ENCODE results near the gene FDXR. TPM values are rescaled to one million over a fixed set of nuclear protein-coding genes. Genes with fewer than 3 reads are reported as not detected.

Gene FDXR
- total and polyA plus RNA-seq, 9 donors = 11.1 to 50.8 (median 40.1) TPM

DNA sequence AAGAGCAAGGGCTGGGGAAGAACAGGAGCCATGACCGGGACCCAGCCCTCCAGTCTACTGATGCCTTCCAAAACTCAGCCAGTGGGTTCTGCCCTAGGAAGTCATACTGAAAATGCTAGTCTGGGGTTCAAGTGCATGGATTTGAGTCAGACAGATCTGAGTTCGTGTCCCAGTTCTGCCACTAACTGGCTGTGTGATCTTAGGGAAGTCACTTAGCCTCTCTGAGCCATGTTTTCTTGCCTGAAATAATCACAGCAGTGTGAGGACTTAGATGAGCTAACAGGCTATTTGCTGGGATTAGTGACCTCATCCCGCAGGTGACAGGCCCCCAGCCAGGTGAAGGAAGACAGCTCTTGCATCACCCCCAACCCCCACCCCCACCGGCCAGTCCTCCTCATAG, 17.5 kb downstream of the FDXR start:
- no peak overlapping the region for H3K4me3 ChIP-seq
- H3K4me1 ChIP-seq (ENCODE audit: insufficient read depth) = no peaks in the 10 kb centered on the region
- WGBS, 3 donors = 86 to 89% (median 87%) methylated on average over 4 of the region's 4 CpGs
- no peaks in the 10 kb centered on the region for H3K9me3 ChIP-seq
- intact Hi-C loops (cut with DNase I) = no loop called here
- no peak overlapping the region for H3K27ac ChIP-seq
- no peak for DNase-seq
- no peaks in the 10 kb centered on the region for H3K36me3 ChIP-seq
- TF ChIP-seq EP300 (IDR thresholded peaks at IDR 0.05) (no peak), POLR2A (IDR thresholded peaks at IDR 0.05) (no peak)
- TF ChIP-seq, protein P1, sequence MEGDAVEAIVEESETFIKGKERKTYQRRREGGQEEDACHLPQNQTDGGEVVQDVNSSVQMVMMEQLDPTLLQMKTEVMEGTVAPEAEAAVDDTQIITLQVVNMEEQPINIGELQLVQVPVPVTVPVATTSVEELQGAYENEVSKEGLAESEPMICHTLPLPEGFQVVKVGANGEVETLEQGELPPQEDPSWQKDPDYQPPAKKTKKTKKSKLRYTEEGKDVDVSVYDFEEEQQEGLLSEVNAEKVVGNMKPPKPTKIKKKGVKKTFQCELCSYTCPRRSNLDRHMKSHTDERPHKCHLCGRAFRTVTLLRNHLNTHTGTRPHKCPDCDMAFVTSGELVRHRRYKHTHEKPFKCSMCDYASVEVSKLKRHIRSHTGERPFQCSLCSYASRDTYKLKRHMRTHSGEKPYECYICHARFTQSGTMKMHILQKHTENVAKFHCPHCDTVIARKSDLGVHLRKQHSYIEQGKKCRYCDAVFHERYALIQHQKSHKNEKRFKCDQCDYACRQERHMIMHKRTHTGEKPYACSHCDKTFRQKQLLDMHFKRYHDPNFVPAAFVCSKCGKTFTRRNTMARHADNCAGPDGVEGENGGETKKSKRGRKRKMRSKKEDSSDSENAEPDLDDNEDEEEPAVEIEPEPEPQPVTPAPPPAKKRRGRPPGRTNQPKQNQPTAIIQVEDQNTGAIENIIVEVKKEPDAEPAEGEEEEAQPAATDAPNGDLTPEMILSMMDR (IDR thresholded peaks at IDR 0.05) = no peak
- peaks cover 12% of the 10 kb centered on the region for H3K27me3 ChIP-seq

DNA sequence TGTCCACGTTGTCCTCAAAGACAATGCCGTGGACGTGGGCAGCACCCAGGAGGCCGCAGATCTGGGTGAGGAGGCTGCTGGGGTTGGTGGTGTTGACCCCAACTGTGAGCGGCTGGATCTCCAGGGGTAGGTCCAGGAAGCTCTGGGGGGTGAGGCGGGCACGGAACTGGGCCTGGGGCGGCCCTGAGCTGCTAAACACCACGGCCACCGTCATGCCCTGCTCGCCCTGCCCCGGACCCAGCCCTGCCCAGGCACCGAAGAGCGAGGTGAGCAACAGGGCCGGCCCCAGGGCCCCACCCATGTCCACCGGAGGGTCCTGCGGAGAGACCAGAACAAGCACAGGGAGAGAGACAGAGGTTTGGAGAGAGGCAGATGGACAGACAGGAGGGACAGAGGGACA, 18.0 kb downstream of the FDXR start:
- Histone ChIP-seq H3K4me3 (no peak overlapping the region), H3K36me3 (no peaks in the 10 kb centered on the region), H3K27me3 (peaks cover 9% of the 10 kb centered on the region), H3K9me3 (no peaks in the 10 kb centered on the region), H3K27ac (no peak overlapping the region), H3K4me1 (ENCODE audit: insufficient read depth) (no peaks in the 10 kb centered on the region)
- intact Hi-C loops (cut with DNase I) = no loop called here
- no peak for TF ChIP-seq POLR2A (IDR thresholded peaks at IDR 0.05)
- TF ChIP-seq, protein P1 (IDR thresholded peaks at IDR 0.05) = no peak
- TF ChIP-seq EP300 (IDR thresholded peaks at IDR 0.05) = no peak
- no peak for DNase-seq
- 87 to 91% (median 88%) methylated on average over 12 to 17 of the region's 17 CpGs for WGBS, 3 donors

DNA sequence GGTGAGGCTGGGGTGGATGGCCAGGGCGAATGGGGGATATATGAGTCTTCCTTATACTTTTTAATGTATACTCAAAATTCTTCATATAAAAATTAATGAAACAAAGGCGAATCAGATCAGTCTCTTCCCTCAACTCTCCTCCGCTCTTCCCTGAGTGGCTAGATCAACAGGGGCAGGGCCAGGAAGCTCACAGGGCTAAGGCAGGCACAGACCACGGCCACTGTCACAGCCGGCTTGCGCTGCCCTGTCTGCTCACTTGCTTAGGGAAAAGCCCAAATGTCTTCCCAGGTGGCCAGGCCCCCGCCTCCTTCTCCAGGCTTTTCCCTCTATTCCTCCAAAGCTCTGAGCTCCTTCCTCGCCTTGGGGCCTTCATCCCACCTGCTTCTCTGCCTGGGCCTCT, 19.1 kb downstream of the FDXR start:
- H3K27me3 ChIP-seq = peaks cover 9% of the 10 kb centered on the region
- H3K4me1 ChIP-seq (ENCODE audit: insufficient read depth) = no peaks in the 10 kb centered on the region
- no peak overlapping the region for H3K27ac ChIP-seq
- no peak for TF ChIP-seq EP300 (IDR thresholded peaks at IDR 0.05)
- TF ChIP-seq, protein P1 (IDR thresholded peaks at IDR 0.05) = no peak
- no peak for TF ChIP-seq POLR2A (IDR thresholded peaks at IDR 0.05)
- WGBS, 3 donors = 87 to 89% (median 87%) methylated on average over 8 of the region's 8 CpGs
- no peak overlapping the region for H3K4me3 ChIP-seq
- intact Hi-C loops (cut with DNase I) = no loop called here
- no peak for DNase-seq
- no peaks in the 10 kb centered on the region for H3K9me3 ChIP-seq
- H3K36me3 ChIP-seq = no peaks in the 10 kb centered on the region

DNA sequence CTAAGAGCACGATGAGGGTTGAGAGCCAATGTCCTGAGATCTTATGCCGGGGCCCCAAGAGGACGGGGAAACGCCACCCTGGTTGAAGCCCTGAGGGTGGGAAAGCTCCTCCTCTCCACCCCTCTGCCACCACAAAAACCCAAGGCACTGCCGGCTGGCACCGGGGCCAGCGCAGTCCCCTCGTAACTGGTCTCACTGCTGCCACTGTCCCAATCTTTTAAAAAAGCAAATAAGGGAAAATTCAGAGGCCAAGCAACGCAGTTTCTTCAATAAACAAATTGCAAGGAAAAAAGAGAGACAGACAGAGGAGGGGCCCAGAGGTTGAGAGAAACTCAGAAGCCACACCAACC, 19.8 kb downstream of the FDXR start:
- H3K27me3 ChIP-seq = peaks cover 9% of the 10 kb centered on the region
- no peak for DNase-seq
- H3K36me3 ChIP-seq = no peaks in the 10 kb centered on the region
- H3K27ac ChIP-seq = no peak overlapping the region
- intact Hi-C loops (cut with DNase I) = no loop called here
- no peaks in the 10 kb centered on the region for H3K4me1 ChIP-seq (ENCODE audit: insufficient read depth)
- TF ChIP-seq EP300 (IDR thresholded peaks at IDR 0.05) = no peak
- TF ChIP-seq, protein P1 (IDR thresholded peaks at IDR 0.05) = no peak
- no peak for TF ChIP-seq POLR2A (IDR thresholded peaks at IDR 0.05)
- WGBS, 3 donors = 26 to 35% (median 34%) methylated on average over 9 of the region's 9 CpGs
- H3K4me3 ChIP-seq = no peak overlapping the region
- no peaks in the 10 kb centered on the region for H3K9me3 ChIP-seq
